GM18868 (cell line): ENCODE measurements around the gene SLIT3.
"Not testable (repeated sequence)": the region's sequence is repeated elsewhere in the genome, so short reads cannot be mapped to it uniquely, and the experiment has no call there.

Experiments
- ATAC-seq: cut with Tn5 transposase; IDR thresholded peaks from one replicate; pipeline ENCODE4 v1.9.1; 2021; ENCODE audit warnings: mild to moderate bottlenecking, moderate library complexity; ENCODE audit not compliant: unreplicated experiment

Gene SLIT3

DNA sequence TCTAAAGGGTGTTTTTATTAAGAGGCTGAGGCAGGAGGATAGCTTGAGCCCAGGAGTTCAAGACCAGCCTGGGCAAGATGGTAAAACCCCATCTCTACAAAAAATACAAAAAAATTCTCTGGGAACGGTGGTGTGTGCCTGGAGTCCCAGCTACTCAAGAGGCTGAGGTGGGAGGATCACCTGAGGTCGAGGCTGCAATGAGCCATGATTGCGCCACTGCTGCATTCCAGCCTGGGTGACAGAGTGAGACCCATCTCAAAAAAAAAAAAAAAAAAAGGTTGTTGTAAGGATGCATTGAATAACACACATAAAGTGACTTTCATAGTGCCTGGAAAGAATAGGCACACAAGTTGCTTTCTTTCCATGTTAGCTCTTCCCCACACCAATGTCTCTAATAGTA lies 662.1 kb downstream of the SLIT3 start:
- not testable (repeated sequence) for ATAC-seq

DNA sequence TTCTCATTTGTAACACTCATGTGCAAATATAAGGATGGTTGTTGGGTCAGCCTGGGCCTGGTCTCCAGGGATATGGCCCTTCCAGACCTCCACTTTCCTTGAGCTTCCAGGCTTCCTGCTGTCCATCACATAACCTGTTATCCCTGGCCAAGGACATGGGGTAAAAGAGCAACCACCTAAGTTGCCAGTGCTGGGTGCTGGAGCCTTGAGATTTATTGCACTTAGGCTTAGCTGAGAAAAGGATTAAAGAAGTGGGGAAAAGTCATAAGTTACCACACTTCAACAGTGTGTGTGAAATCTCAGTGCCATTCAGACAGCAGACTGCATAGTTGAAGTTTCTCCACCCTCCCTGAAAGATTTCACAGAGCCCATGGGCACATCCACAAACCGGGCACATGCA lies 663.1 kb downstream of the SLIT3 start:
- no peak for ATAC-seq

DNA sequence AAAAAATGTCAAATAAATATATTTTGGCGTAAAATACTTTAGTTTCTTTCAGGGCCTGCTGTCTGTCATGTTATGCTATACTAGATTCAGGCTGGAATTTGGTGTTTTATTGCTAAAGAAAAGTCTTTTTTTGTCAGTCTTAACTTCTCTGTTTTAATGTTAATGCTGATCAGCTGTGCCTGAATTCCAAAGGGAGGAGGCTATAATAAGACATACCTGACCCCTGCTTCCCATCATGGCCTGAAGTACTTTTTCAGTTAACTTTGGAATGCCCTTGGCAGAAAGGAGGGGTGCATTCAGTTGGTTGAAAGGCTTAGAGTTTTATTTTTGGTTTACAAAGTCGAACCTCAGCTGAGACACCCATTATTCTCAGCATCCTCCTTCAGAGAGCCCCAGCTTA lies 663.7 kb downstream of the SLIT3 start:
- no peak for ATAC-seq

GRCh38 chr5:168630958-168631357 lies 670.0 kb downstream of the SLIT3 start:
- not testable (repeated sequence) for ATAC-seq

DNA sequence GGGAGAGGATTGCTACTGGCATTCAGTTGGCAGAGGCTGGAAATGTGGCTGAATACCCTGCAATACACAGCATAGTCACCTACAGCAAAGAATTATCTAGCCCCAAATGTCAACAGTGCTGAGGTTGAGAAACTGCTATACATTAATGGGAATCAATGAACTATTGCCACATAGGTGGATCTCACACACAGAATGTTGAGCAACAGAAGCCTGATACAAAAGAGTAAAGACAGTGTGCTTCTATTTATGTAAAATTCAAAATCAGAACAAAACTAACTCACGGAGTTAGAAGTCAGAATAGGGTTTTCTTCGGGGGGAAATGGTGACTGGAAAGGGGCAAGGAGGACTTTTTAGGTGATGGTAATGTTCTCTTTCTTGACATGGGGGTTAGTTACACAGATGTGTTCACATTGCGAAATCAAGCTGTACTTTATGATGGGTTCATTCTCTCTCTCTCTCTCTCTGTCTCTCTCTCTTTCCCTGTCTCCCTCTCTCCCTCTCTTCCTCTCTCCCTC lies 676.0 kb downstream of the SLIT3 start:
- no peak for ATAC-seq

DNA sequence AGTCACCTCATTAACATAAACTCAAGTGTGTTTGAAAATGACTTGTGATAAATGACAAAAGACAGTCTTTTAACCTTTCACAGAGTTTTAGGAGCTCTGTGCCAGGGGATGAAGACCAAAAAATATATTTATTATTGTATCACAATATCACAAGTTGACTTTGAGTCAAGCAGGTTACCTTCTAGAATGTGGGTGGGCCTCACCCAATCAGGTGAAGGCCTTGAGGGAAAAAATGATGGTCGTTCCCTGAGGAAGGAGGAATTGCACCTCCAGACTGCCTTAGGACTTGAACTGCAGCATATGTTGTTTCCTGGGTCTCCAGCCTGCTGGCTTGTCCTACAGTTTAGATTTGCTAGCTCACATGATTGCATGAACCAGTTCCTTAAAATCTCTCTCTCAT lies 680.1 kb downstream of the SLIT3 start:
- ATAC-seq, result no peak

DNA sequence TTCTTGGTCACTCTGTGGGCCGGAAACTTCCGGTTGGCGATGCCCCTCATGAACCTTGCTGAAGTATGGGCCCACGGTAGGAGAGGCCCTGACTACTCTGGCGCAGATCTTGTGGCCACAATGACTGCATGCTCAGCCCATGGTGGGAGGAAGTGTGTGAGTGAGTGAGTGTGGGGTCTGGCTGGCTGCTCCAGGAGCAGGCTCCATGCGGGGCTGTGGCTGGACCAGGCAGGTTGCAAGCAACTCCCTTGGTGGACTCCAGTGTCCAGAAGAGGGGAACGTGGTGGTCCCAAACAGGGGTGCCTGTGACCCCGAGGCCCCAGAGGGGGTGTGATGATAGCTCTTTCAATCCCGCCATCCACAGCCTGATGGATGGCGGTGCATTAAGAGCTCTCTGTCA lies 686.3 kb downstream of the SLIT3 start:
- no peak for ATAC-seq

DNA sequence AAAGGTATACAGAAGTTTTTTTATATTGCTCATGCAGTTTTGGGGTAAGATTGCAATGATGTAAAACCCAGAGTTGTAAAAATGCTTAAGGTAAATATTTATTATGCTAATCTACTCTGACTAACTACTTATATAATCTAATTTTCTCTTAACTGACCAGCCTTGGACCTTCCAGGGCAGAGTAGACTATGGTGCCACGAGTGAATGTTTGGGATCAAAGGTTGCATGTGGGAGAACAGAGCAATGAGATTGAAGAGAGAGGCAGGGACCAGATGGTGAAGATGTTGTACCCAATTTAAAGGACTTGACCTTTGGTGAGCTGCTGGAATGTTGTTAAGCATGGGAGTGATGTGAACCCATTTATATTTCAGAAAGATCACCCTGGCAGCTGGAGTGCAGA lies 686.9 kb downstream of the SLIT3 start:
- ATAC-seq, result no peak

DNA sequence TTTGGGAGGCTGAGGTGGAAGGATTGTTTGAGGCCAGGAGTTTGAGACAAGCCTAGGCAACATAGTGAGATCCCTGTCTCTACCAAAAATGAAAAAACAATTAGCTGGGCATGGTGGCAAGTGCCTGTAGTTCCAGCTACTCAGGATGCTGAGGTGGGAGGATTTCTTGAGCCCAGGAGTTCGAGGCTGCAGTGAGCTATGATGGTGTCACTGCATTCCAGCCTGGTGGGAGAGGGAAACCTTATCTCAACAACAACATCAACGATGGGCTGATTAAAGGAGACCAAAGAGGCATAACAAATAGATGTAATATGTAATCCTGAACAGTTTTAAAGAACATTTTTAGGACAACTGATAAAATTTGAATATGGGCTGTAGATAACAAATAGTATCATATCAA lies 687.5 kb downstream of the SLIT3 start:
- ATAC-seq, result no peak

GRCh38 chr5:168612996-168613395 lies 687.9 kb downstream of the SLIT3 start:
- no peak for ATAC-seq

- ATAC-seq, result no peak
Observed at GRCh38 chr5:168612123-168612522, 688.8 kb downstream of the SLIT3 start.
